Fibroblast of villous mesenchyme (primary cell): ENCODE results near the gene ECSIT. TPM values are rescaled to one million over a fixed set of nuclear protein-coding genes. Genes with fewer than 3 reads are reported as not detected.

Experiments used
- DNase-seq: peaks from one replicate; pipeline ENCODE4 v3.0.0-alpha.2; 2010; ENCODE audit warnings: low read depth
- H3K4me3 ChIP-seq: 2 replicates; pipeline ENCODE4 v1.5.1; 2011; ENCODE audit warnings: low read depth, mild to moderate bottlenecking, low read length
- total RNA-seq: library from RNA; depleted of rRNA; stranded (reverse); fragments of >200 nt; gene quantifications from 2 replicates; pipeline ENCODE4 v1.2.3, GENCODE V29; 2012
- TF ChIP-seq, protein P1 (sequence below): IDR thresholded peaks from 2 replicates; pipeline ENCODE4 v1.5.1; 2012; ENCODE audit warnings: low read depth, mild to moderate bottlenecking, low read length; ENCODE audit not compliant: insufficient read depth

ECSIT gene
- total RNA-seq, 1 donor: 22.9 TPM

- TF ChIP-seq, protein P1, sequence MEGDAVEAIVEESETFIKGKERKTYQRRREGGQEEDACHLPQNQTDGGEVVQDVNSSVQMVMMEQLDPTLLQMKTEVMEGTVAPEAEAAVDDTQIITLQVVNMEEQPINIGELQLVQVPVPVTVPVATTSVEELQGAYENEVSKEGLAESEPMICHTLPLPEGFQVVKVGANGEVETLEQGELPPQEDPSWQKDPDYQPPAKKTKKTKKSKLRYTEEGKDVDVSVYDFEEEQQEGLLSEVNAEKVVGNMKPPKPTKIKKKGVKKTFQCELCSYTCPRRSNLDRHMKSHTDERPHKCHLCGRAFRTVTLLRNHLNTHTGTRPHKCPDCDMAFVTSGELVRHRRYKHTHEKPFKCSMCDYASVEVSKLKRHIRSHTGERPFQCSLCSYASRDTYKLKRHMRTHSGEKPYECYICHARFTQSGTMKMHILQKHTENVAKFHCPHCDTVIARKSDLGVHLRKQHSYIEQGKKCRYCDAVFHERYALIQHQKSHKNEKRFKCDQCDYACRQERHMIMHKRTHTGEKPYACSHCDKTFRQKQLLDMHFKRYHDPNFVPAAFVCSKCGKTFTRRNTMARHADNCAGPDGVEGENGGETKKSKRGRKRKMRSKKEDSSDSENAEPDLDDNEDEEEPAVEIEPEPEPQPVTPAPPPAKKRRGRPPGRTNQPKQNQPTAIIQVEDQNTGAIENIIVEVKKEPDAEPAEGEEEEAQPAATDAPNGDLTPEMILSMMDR: peak; percentile 15
- H3K4me3 ChIP-seq: no peak overlapping the region
- DNase-seq: peak; percentile 78
Measured at GRCh38 chr19:11530432-11530831, 1.5 kb upstream of the ECSIT start.

GRCh38 chr19:11519138-11519537, 9.8 kb downstream of the ECSIT start:
- DNase-seq: no peak
- TF ChIP-seq, protein P1: no peak

DNA sequence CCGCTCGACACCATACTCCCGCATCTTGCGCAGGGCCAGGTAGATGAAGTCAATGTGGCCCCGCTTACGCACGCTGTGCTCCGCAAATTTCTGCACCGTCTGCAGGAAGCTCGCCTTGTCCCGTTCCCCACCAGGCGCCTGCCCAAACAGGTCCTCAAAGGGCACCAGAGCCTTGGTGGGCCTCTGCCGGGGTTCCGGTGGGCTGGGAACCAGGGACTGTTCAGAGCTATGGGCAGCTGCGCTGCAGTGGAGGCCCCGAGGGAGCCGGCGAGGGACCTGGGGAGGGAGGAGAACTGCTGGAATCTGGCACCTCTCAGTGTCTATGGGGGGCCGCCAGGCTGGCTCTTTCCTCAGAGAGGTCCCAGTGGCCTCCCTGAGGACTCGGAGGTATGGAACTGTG, 15.0 kb downstream of the ECSIT start:
- TF ChIP-seq, protein P1: no peak
- DNase-seq: no peak
- no peak overlapping the region for H3K4me3 ChIP-seq

More at GRCh38 chr19:11519138-11519537, 9.8 kb downstream of the ECSIT start:
- no peak overlapping the region for H3K4me3 ChIP-seq

DNA sequence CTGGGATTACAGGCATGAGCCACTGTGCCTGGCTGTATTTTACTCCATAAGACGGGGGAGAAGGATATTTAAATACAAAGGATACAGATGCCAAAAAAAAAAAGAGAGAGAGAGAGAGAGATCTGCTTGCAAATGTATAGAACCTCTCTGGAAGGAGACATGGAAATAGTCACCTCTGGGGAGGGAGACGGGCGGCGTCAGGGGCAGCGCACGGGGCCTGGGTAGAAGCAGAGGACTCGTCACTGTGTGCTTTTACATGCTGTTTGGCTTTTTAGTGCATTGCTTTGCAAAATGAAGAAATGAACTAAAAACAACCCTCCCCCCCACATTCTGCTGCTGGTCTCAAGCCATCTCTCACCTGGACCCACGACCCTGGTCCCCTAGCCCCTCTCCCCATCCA, 18.5 kb downstream of the ECSIT start:
- H3K4me3 ChIP-seq: no peak overlapping the region
- DNase-seq: no peak
- TF ChIP-seq, protein P1: no peak

GRCh38 chr19:11507370-11508078, 21.4 kb downstream of the ECSIT start:
- no peak for DNase-seq
- H3K4me3 ChIP-seq: no peak overlapping the region
- TF ChIP-seq, protein P1: no peak

- no peak for DNase-seq
- no peak overlapping the region for H3K4me3 ChIP-seq
- TF ChIP-seq, protein P1: no peak
Measured at GRCh38 chr19:11506967-11507366, 22.0 kb downstream of the ECSIT start.

DNA sequence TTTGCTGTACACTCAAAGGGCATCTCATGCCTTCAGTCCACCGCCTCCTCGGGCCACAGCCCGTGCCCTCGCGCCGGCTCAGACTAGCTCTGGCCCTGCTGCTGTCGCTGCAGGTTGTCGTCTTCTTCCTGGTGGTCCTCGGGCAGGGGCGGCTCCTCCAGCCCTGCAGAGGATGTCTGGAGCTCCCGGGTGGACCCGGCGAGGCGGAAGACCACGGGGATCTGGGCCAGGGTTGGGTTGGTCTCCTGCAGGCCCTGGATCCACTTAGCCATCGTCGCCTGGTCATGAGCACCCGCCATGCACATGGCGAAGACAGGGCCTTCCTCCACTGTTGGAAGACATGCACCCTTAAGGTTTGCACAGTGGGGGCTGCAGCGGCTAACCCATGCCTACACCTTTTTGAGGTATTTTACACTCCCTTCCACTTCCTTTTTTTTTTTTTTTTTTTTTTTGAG, 22.8 kb downstream of the ECSIT start:
- no peak for DNase-seq
- TF ChIP-seq, protein P1: no peak
- peak overlapping the region; percentile 71 for H3K4me3 ChIP-seq
